Vagina (tissue), 2 donors: ENCODE results near the gene SMPDL3B. TPM values are rescaled to one million over a fixed set of nuclear protein-coding genes. Genes with fewer than 3 reads are reported as not detected.

ENCODE experiments used
- DNase-seq, 2 donors: peaks; one replicate each; pipeline ENCODE4 v3.0.0-alpha.2; 2017; ENCODE audit errors: extremely low spot score in 2 of 2
- H3K27ac ChIP-seq: fragments of 200-600 bp; sonication (generic); one replicate; pipeline ENCODE4 v1.5.1; 2019
- H3K27me3 ChIP-seq: fragments of 200-600 bp; sonication (generic); one replicate; pipeline ENCODE4 v1.5.1; 2019
- H3K36me3 ChIP-seq, 2 donors: fragments of 200-600 bp; sonication (generic); one replicate each; pipeline ENCODE4 v1.5.1; 2017 to 2019
- H3K4me1 ChIP-seq: fragments of 200-600 bp; sonication (generic); one replicate; pipeline ENCODE4 v1.5.1; 2019
- H3K4me3 ChIP-seq, 2 donors: fragments of 200-600 bp; sonication (generic); 1 replicate in 1 of 2; 2 replicates in 1 of 2; pipeline ENCODE4 v1.5.1; 2016 to 2019
- H3K9me3 ChIP-seq: fragments of 200-600 bp; sonication (generic); one replicate; pipeline ENCODE4 v1.5.1; 2019
- POLR2A ChIP-seq, 2 donors: fragments of 450-650 bp; IDR thresholded peaks; one replicate each; pipeline ENCODE4 v1.6.1; 2017; ENCODE audit warnings: antibody characterized with exemption in 2 of 2, mild to moderate bottlenecking in 2 of 2, moderate library complexity in 2 of 2
- POLR2AphosphoS5 ChIP-seq, 2 donors: sonication (generic); formaldehyde crosslinking; IDR thresholded peaks; one replicate each; pipeline ENCODE4 v1.9.0; 2017; ENCODE audit warnings: antibody characterized with exemption in 2 of 2, mild to moderate bottlenecking in 2 of 2, low read depth in 1 of 2; ENCODE audit not compliant: insufficient read depth in 1 of 2
- intact Hi-C: fragments of 100-400 bp; cut with DNase I; formaldehyde crosslinking; loops from one replicate; pipeline ENCODE4 v1.15.1; 2023
- total RNA-seq: library from RNA; depleted of rRNA; stranded (reverse); fragments of >200 nt; gene quantifications from one replicate; pipeline ENCODE4 v1.2.3, GENCODE V29; 2016
- TF ChIP-seq, protein P1 (sequence below), 3 experiments: fragments of 450-650 bp in 2 of 3; fragments of 200-600 bp in 1 of 3; sonication (generic) in 1 of 3; IDR thresholded peaks; one replicate each; pipeline ENCODE4 v1.5.1; 2017 to 2019; ENCODE audit warnings: antibody characterized with exemption in 3 of 3, mild to moderate bottlenecking in 2 of 3, moderate library complexity in 2 of 3

Gene SMPDL3B, protein sequence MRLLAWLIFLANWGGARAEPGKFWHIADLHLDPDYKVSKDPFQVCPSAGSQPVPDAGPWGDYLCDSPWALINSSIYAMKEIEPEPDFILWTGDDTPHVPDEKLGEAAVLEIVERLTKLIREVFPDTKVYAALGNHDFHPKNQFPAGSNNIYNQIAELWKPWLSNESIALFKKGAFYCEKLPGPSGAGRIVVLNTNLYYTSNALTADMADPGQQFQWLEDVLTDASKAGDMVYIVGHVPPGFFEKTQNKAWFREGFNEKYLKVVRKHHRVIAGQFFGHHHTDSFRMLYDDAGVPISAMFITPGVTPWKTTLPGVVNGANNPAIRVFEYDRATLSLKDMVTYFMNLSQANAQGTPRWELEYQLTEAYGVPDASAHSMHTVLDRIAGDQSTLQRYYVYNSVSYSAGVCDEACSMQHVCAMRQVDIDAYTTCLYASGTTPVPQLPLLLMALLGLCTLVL
- total RNA-seq: 2.0 TPM

DNA sequence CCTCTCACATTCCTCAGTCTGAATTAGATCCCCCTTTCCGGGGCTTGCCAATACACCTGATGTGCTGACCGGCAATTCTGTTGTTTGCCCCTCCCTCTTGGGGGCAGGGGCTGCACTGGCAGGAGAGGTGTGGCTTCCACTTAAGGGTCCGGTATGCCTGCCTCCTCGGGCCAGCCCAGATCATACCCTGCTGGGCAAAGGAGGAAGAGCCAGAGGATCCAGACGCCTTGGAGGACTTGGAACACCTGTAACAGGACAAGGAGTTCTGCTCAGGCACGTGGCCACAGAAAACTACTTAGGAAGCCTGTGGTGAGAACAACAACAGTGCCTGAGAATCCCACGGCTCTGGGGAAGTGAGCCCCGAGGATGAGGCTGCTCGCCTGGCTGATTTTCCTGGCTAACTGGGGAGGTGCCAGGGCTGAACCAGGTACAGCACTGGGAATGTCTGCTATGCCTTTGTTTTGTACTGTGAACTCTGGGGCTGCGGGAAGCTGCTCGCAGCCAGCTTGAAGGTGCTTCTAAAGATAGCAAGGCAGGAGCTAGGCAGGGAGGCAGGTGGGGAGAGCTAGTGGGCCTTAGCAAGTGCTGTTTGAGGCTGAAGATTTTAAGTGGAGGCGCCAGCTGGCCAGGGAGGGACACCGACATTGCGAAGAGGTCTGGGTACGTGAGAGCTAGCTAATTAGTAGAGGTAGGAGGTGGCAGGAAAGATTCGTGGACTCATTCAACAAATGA, at the start of gene SMPDL3B:
Gene SMPDL3B, plus strand, starts transcription at position 183 of the 732 bp plus-strand sequence. Its CDS starts 184 bp downstream, at position 367.
- TF ChIP-seq POLR2AphosphoS5 (IDR thresholded peaks at IDR 0.05; ENCODE audit: insufficient read depth in 1 of 2, low read depth in 1 of 2) (no peak), POLR2A (IDR thresholded peaks at IDR 0.05) (no peak)
- TF ChIP-seq, protein P1, sequence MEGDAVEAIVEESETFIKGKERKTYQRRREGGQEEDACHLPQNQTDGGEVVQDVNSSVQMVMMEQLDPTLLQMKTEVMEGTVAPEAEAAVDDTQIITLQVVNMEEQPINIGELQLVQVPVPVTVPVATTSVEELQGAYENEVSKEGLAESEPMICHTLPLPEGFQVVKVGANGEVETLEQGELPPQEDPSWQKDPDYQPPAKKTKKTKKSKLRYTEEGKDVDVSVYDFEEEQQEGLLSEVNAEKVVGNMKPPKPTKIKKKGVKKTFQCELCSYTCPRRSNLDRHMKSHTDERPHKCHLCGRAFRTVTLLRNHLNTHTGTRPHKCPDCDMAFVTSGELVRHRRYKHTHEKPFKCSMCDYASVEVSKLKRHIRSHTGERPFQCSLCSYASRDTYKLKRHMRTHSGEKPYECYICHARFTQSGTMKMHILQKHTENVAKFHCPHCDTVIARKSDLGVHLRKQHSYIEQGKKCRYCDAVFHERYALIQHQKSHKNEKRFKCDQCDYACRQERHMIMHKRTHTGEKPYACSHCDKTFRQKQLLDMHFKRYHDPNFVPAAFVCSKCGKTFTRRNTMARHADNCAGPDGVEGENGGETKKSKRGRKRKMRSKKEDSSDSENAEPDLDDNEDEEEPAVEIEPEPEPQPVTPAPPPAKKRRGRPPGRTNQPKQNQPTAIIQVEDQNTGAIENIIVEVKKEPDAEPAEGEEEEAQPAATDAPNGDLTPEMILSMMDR (IDR thresholded peaks at IDR 0.05): no peak
- H3K4me1 ChIP-seq: peaks cover 7% of the 10 kb centered on the region
- H3K9me3 ChIP-seq: no peaks in the 10 kb centered on the region
- no peaks in the 10 kb centered on the region for H3K27me3 ChIP-seq
- no peak within 1 kb of the TSS for H3K27ac ChIP-seq
- intact Hi-C loops: no loop called here
- H3K4me3 ChIP-seq: no peak within 1 kb of the TSS
- DNase-seq: no peak
- H3K36me3 ChIP-seq: no peaks in the 10 kb centered on the region

DNA sequence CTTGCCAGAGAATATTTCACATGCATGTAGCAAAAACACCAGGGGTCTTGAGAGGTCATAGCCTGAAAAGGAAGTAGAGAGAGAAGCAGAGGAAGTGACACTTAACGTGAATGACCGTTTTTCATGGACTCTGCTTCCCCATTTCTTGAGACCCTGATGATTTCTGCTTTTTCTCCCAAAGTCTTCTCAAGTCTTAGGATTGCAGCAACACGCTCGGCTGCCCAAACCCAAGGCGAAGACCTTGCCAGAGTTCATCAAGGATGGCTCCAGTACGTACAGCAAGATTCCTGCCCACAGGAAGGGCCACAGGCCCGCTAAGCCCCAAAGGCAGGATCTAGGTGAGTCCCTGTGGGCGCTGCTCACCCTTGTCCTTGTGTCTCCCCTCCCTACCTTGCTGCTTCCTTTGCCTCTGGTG, 49.7 kb upstream of the SMPDL3B start:
- Histone ChIP-seq H3K27me3 (no peaks in the 10 kb centered on the region), H3K9me3 (no peaks in the 10 kb centered on the region), H3K27ac (no peak overlapping the region), H3K36me3 (no peaks in the 10 kb centered on the region), H3K4me3 (no peak overlapping the region), H3K4me1 (no peaks in the 10 kb centered on the region)
- no peak for DNase-seq
- TF ChIP-seq POLR2A (IDR thresholded peaks at IDR 0.05) (no peak), POLR2AphosphoS5 (IDR thresholded peaks at IDR 0.05; ENCODE audit: insufficient read depth in 1 of 2, low read depth in 1 of 2) (no peak)
- TF ChIP-seq, protein P1 (IDR thresholded peaks at IDR 0.05): no peak
- intact Hi-C loops: no loop called here

DNA sequence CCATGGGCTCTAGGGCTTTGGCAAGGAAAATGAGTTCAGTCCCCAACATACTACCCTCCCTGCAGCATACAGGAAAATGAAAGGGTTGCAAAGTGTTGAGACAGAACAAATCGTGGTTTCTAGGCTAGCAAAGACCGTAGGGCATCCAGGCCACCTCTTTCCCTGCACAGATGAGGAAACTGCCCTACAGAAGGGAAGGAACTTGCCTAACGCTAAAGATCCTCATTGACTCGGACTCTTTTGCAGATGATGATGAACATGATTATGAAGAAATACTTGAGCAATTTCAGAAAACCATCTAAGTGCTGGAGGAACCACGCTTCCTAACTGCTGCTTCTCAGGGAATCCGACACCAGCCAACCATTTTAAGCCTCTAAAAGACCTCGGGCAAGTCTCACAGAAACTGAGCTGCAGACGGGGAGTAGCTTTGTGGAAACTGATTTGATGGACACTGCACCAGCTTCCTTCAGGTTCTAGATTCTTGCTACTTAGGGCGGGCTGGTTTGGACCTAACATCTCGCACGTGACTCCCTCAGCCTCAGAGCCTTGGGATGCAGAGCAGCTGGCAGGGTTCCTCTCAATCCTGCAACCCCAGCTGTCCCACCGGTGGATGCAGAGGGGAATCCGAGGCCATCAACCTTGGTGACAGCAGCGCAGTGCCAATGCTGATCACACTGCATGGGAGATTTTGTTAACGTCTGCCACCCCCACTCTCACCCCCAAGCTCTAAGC, 49.0 kb upstream of the SMPDL3B start:
- Histone ChIP-seq H3K9me3 (no peaks in the 10 kb centered on the region), H3K27me3 (no peaks in the 10 kb centered on the region), H3K36me3 (peaks cover 0 to 6% of the 10 kb centered on the region in 2 donors), H3K4me3 (no peak overlapping the region), H3K4me1 (no peaks in the 10 kb centered on the region), H3K27ac (no peak overlapping the region)
- intact Hi-C loops: no loop called here
- DNase-seq: no peak
- no peak for TF ChIP-seq POLR2A (IDR thresholded peaks at IDR 0.05)
- TF ChIP-seq POLR2AphosphoS5 (IDR thresholded peaks at IDR 0.05; ENCODE audit: insufficient read depth in 1 of 2, low read depth in 1 of 2): no peak
- TF ChIP-seq, protein P1 (IDR thresholded peaks at IDR 0.05): no peak

DNA sequence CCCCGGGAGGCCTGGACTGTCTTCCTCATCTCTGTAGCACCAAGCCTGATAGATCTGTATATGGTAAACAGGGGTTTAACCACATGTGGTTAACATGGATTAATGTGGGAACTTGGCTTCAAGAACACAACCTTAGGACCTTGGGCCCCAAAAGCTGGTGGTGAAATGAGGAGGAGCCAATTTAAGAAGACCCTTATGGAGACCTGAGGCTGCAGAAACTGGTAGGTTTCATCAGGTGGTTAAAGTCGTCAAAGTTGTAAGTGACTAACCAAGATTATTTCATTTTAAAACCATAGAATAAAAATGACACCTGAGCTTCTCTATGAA, 48.5 kb upstream of the SMPDL3B start:
- intact Hi-C loops: no loop called here
- no peak overlapping the region for H3K27ac ChIP-seq
- no peak for TF ChIP-seq POLR2A (IDR thresholded peaks at IDR 0.05)
- TF ChIP-seq, protein P1 (IDR thresholded peaks at IDR 0.05): no peak
- no peak for TF ChIP-seq POLR2AphosphoS5 (IDR thresholded peaks at IDR 0.05; ENCODE audit: insufficient read depth in 1 of 2, low read depth in 1 of 2)
- H3K4me1 ChIP-seq: no peaks in the 10 kb centered on the region
- no peaks in the 10 kb centered on the region for H3K9me3 ChIP-seq
- peaks cover 0 to 12% of the 10 kb centered on the region in 2 donors for H3K36me3 ChIP-seq
- no peaks in the 10 kb centered on the region for H3K27me3 ChIP-seq
- no peak overlapping the region for H3K4me3 ChIP-seq
- DNase-seq: no peak
